A673 (cell line): ENCODE measurements around the gene NEMP2. TPM values are rescaled to one million over a fixed set of nuclear protein-coding genes. Genes with fewer than 3 reads are reported as not detected.

Source experiments
- BruUV-seq: library from RNA; stranded (reverse); fragments of 400-500 nt; replicated peaks from 2 replicates; lab custom pipeline; 2021; lab: Mats Ljungman, UMichigan
- CTCF ChIA-PET: fragments of 300-600 bp; sonication (Branson Sonifier 250); formaldehyde crosslinking; loops from one replicate; lab custom pipeline; 2022; ENCODE audit warnings: antibody characterized with exemption; lab: Charles Lee
- POLR2A ChIA-PET: fragments of 300-600 bp; sonication (Branson Sonifier 250); formaldehyde crosslinking; loops from one replicate; lab custom pipeline; 2022; ENCODE audit warnings: antibody characterized with exemption; ENCODE audit not compliant: low non-redundant PET; lab: Charles Lee
- DNase-seq: peaks from one replicate; pipeline ENCODE4 v3.0.0-alpha.2; 2015; ENCODE audit warnings: low spot score
- H3K27ac ChIP-seq: fragments of 200-600 bp; sonication (generic); 2 replicates; pipeline ENCODE4 v1.5.1; 2016; ENCODE audit warnings: mixed run types, low read depth, mild to moderate bottlenecking, mixed read lengths, antibody characterized with exemption, low read length; ENCODE audit not compliant: poor library complexity, severe bottlenecking
- H3K27me3 ChIP-seq: fragments of 200-600 bp; sonication (generic); replicated peaks from 2 replicates; pipeline ENCODE4 v1.6.1; 2017; ENCODE audit warnings: mixed run types, low read depth, mild to moderate bottlenecking, mixed read lengths, antibody characterized with exemption, low read length; ENCODE audit not compliant: insufficient read depth, poor library complexity
- H3K36me3 ChIP-seq: fragments of 200-600 bp; sonication (generic); 2 replicates; pipeline ENCODE4 v1.6.1; 2016; ENCODE audit warnings: mixed run types, mild to moderate bottlenecking, mixed read lengths, antibody characterized with exemption, low read length; ENCODE audit not compliant: insufficient read depth, poor library complexity, severe bottlenecking
- H3K4me1 ChIP-seq: fragments of 200-600 bp; sonication (generic); 2 replicates; pipeline ENCODE4 v1.6.1; 2017; ENCODE audit warnings: mixed run types, mild to moderate bottlenecking, mixed read lengths, antibody characterized with exemption, low read length; ENCODE audit not compliant: insufficient read depth, poor library complexity, severe bottlenecking
- H3K4me3 ChIP-seq: fragments of 200-600 bp; sonication (generic); 2 replicates; pipeline ENCODE4 v1.5.1; 2016; ENCODE audit warnings: low read depth, mixed run types, mild to moderate bottlenecking, mixed read lengths, low read length; ENCODE audit not compliant: poor library complexity, severe bottlenecking
- H3K9me3 ChIP-seq: fragments of 200-600 bp; sonication (generic); 2 replicates; pipeline ENCODE4 v1.6.1; 2016; ENCODE audit warnings: mixed run types, low read depth, mild to moderate bottlenecking, mixed read lengths, antibody characterized with exemption, low read length; ENCODE audit not compliant: poor library complexity, severe bottlenecking
- CTCF ChIP-seq: fragments of 300-800, 200-600 bp; sonication (generic); conservative IDR thresholded peaks from 2 replicates; pipeline ENCODE4 v1.5.1; 2017; ENCODE audit warnings: low read depth, mild to moderate bottlenecking, antibody characterized with exemption, low read length, moderate library complexity, mixed read lengths
- EZH2 ChIP-seq: fragments of 200-600 bp; sonication (generic); IDR thresholded peaks from 2 replicates; pipeline ENCODE4 v1.6.1; 2017; ENCODE audit warnings: borderline replicate concordance, low read depth, mild to moderate bottlenecking, mixed read lengths, antibody characterized with exemption, low read length; ENCODE audit not compliant: poor library complexity, severe bottlenecking
- intact Hi-C: fragments of 100-400 bp; cut with micrococcal nuclease; formaldehyde crosslinking; loops from one replicate; pipeline ENCODE4 v1.10.0; 2022; ENCODE audit not compliant: unreplicated experiment
- total RNA-seq: library from RNA; stranded (reverse); gene quantifications from 2 replicates; pipeline ENCODE4 v1.2.3, GENCODE V29; 2021

Gene NEMP2
- total RNA-seq, 1 experiment from 2014 or later, result 12.6 TPM

GRCh38 chr2:190486037-190486623, 48.4 kb downstream of the NEMP2 start:
- POLR2A ChIA-PET, result no interaction called here

GRCh38 chr2:190482451-190482850, 52.1 kb downstream of the NEMP2 start:
- TF ChIP-seq EZH2 (no peak), CTCF (no peak)
- no peaks in the 10 kb centered on the region for H3K9me3 ChIP-seq
- CTCF ChIA-PET, result no interaction called here
- intact Hi-C loops, result no loop called here
- POLR2A ChIA-PET, result no interaction called here
- DNase-seq, result no peak
- no peak overlapping the region for H3K4me3 ChIP-seq
- H3K27me3 ChIP-seq, result no peaks in the 10 kb centered on the region
- H3K27ac ChIP-seq, result no peak overlapping the region
- BruUV-seq, result no TSS peak
- no peaks in the 10 kb centered on the region for H3K4me1 ChIP-seq
- no peaks in the 10 kb centered on the region for H3K36me3 ChIP-seq

More at GRCh38 chr2:190486037-190486623, 48.4 kb downstream of the NEMP2 start:
- DNase-seq, result no peak
- intact Hi-C loops, result no loop called here
- Histone ChIP-seq H3K4me3 (no peak overlapping the region), H3K36me3 (no peaks in the 10 kb centered on the region), H3K27ac (no peak overlapping the region), H3K4me1 (no peaks in the 10 kb centered on the region), H3K9me3 (no peaks in the 10 kb centered on the region), H3K27me3 (no peaks in the 10 kb centered on the region)
- CTCF ChIA-PET, result no interaction called here
- no peak for TF ChIP-seq CTCF
- no peak for TF ChIP-seq EZH2
- no TSS peak for BruUV-seq

GRCh38 chr2:190481339-190481738, 53.2 kb downstream of the NEMP2 start:
- H3K27ac ChIP-seq, result no peak overlapping the region
- DNase-seq, result no peak
- ChIA-PET POLR2A (no interaction called here), CTCF (no interaction called here)
- no peaks in the 10 kb centered on the region for H3K27me3 ChIP-seq
- no peaks in the 10 kb centered on the region for H3K9me3 ChIP-seq
- intact Hi-C loops, result no loop called here
- no peaks in the 10 kb centered on the region for H3K36me3 ChIP-seq
- H3K4me1 ChIP-seq, result no peaks in the 10 kb centered on the region
- H3K4me3 ChIP-seq, result no peak overlapping the region
- TF ChIP-seq CTCF, result no peak
- TF ChIP-seq EZH2, result no peak
- no TSS peak for BruUV-seq
